Sciatic nerve (tissue), 2 donors: ENCODE results near the gene HES3. TPM values are rescaled to one million over a fixed set of nuclear protein-coding genes. Genes with fewer than 3 reads are reported as not detected.

Source experiments
- ATAC-seq: fragments of 200-7000 bp; cut with Tn5 transposase; one replicate; pipeline ENCODE4 v1.9.1; 2020; ENCODE audit warnings: mild to moderate bottlenecking, moderate library complexity
- DNase-seq: peaks from one replicate; pipeline ENCODE4 v3.0.0-alpha.2; 2020; ENCODE audit warnings: low spot score
- intact Hi-C: fragments of 100-400 bp; cut with DNase I; formaldehyde crosslinking; loops from one replicate; pipeline ENCODE4 v1.14.2; 2022
- total RNA-seq: library from RNA; stranded (reverse); fragmentation: NEBNext Ultra II Directional; extraction: Animal tissue kit (Norgen Biotek cat#: 25700); gene quantifications from one replicate; pipeline ENCODE4 v1.2.1, GENCODE V29; 2021
- donor health status: DM: no; HTN: no; CAD: no.
- donor health status: DM: no; HTN: no; CAD: no.

HES3 gene
- total RNA-seq, 1 donor from 2014 or later: not detected

- ATAC-seq: no peak
- DNase-seq: no peak
- intact Hi-C loops: no loop called here
Observed at GRCh38 chr1:6254691-6255090, 10.7 kb downstream of the HES3 start.

- no peak for ATAC-seq
- intact Hi-C loops: no loop called here
- DNase-seq: no peak
Observed at GRCh38 chr1:6256645-6257044, 12.7 kb downstream of the HES3 start.

GRCh38 chr1:6257541-6258069 lies 13.6 kb downstream of the HES3 start:
- intact Hi-C loops: no loop called here
- ATAC-seq (no peak), DNase-seq (no peak)

GRCh38 chr1:6258675-6259074 lies 14.7 kb downstream of the HES3 start:
- DNase-seq (no peak), ATAC-seq (no peak)
- intact Hi-C loops: no loop called here

DNA sequence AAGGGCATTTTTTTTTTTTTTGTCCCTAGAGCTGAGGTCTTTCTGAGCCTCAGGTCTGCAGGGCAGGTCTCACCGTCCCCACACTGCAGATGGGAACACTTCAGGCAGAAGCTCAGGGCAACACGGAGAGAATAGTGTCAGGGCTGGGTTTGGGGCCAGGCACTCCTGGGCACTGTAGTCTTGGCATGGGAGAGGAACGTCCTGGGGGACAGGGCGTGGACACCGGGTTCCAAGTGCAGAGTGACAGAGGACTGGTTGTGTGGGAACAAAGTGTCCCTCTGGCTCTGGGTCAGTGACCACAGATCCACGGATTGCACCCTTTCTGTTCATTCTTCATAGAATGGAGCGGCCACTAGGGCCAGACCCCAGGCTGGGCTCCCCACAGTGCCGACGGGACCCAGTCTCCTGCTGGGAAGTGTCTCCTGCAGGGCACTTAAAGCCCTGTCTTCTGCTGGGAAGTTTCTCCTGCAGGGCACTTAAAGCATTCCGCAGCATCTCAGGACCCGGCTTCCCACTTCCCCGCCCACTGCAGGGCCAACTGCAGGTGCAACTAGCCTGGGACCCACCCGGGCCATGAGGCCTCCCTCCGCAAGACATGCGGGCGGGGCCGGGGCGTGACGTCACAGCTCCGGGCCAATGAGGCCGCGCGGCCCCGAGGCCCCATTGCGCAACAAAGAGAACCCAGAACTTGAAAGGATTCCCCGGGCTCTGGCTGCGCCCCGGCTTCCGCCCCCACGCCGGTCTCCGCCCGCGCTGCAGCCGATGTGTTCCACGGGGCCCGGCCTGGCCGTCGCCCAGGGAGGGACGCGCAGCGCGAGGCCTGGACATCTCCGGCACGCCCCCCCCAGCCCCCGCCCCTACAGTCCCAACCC lies 15.7 kb downstream of the HES3 start:
- intact Hi-C loops: no loop called here
- peak; percentile 87 for ATAC-seq

GRCh38 chr1:6260433-6260934 lies 16.5 kb downstream of the HES3 start:
- ATAC-seq (no peak), DNase-seq (no peak)
- intact Hi-C loops: no loop called here

More for the DNA sequence above, 15.7 kb downstream of the HES3 start:
- DNase-seq: peak; percentile 90

DNA sequence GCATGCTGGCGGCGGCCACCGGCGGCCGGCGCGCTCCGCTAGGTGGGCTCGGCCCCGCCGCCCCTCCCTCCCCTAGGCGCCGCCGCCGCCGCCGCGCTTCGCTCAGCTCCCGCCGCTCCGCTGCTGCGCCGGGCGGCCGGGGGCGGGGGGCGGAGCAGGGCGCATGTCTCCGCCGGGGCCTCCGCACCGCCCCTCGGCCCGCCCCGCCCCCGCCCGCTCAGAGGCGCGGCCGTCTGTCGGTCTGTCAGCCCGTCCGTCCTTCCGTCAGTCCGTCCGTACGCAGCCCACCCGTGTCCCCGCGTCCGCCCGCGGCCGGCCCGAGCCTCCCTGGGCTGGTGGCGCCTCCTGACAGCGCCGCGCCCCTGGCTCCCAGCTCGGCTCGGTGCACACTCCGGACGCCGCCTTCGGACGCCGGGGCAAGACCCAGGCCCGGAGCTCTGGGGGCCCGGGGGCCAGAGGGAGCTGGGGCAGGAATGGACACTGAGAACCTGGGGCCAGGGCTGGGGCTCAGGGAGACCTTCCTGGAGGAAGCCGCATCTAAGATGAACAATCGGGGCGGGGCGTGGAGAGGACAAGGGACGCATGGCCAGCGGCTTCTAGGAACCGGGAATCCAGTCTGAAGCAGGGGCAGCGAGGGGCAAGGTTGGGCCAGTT lies 17.1 kb downstream of the HES3 start, which contains the start of gene GPR153:
Gene GPR153 (minus strand): TSS at position 138 of the 654 bp plus-strand sequence. CDS start 6,193 bp downstream, outside the sequence.
- intact Hi-C loops: no loop called here
- DNase-seq (no peak), ATAC-seq (no peak)

DNA sequence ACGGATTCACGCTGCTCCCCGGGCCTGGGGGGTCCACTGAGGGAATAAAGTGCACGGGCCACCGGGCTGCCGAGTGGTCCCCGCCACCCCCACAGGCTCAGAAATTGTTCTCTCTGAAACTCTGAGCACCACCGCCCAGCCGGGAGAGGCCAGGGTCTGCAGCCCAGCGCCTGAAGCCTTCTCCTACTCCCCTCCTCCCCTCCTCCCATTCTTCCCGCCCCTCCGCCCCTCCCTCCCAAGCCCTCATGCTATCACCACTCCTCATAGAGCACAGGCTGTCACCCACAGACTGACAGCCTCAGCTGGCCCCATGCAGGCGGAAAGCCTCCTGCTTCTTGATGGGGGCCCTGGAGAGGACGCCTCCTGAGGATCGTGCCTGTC lies 17.6 kb downstream of the HES3 start:
- intact Hi-C loops: no loop called here

DNA sequence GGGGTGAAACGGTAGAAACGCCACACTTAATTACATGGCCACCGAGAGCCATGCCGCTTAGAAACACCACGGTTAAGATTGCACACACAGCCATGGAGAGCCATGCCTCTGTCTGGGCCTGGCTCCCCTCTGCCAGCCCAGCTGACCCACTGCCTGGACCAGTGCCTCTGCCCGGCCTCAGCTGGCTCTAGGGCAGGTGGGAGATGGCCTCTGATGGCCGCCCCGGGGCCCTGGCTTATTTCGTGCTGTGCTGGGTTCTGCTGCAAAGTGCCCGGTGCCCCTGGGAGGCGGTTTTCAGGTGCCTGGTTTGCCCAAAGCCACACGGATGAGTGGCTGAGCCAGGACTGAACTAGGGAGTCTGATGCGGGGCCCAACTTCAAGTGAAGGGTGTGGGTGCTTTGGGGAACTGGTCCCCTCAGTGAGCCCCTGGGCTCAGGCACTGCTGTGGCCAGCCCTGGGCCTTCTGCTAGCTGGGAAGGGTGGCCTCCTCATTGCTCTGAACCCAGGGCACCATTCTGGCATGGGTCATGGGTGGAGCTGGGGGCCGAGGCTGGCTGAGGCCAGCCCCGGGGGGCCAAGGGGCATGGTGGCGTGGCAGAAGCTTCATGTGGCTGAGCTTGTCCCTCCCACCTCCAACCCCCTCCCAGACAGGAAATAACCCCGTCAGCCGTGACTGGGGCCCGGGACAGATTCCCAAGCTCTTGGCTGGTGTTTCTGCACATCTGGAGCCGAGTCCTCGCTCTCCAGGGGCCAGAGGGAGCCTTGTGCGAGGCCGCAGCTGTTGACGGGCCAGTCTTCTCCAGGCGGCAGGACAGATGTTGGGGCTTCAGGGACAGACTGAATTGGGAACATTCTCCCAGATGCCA lies 18.8 kb downstream of the HES3 start:
- DNase-seq: no peak
- intact Hi-C loops: no loop called here
- peak; percentile 40 for ATAC-seq

More for the DNA sequence above, 17.6 kb downstream of the HES3 start:
- DNase-seq: no peak
- no peak for ATAC-seq

DNA sequence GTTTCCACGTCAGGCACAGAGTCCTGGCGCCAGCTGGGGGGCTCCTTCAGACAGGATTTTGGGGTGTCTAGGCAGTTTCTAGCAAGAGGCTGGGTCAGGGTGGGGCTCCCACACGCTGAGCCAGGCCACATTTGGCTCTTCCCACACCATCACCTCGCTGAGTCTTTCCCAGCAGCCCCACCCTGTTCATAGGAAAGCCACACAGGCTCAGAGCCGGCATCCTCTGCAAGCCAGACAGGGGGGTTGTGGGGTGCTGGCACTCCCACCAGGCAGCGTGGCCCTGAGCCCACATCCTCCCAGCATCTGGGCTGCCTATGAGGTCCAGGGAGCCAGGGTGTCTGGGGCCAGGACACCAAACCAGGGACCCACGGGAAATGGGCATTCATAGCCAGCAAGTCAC lies 19.7 kb downstream of the HES3 start:
- intact Hi-C loops: no loop called here
- DNase-seq (no peak), ATAC-seq (no peak)

DNA sequence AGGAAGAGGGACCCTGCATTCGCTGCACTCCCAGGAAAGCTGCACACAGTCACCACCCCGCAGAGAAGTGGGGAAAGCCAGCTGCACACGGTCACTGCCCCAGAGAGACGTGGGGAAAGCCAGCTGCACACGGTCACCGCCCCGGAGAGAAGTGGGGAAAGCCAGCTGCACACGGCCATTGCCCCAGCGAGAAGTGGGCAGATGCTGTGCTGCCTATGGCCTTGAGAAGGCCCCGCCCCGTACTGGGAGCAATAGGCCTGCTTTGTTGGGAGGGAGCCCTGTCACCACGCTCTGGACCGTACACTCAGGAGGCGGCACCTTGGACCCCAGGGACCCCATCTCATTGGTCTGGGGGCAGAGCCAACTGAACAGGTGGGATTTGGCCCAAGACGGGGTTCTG lies 21.2 kb downstream of the HES3 start:
- intact Hi-C loops: no loop called here
- DNase-seq (no peak), ATAC-seq (no peak)

- no peak for DNase-seq
- ATAC-seq: no peak
- intact Hi-C loops: no loop called here
Observed at GRCh38 chr1:6266641-6267040, 22.7 kb downstream of the HES3 start.

- no peak for ATAC-seq
- intact Hi-C loops: no loop called here
- no peak for DNase-seq
Observed at GRCh38 chr1:6267686-6268322, 23.8 kb downstream of the HES3 start.

GRCh38 chr1:6268415-6268814 lies 24.4 kb downstream of the HES3 start:
- ATAC-seq (no peak), DNase-seq (no peak)
- intact Hi-C loops: no loop called here

DNA sequence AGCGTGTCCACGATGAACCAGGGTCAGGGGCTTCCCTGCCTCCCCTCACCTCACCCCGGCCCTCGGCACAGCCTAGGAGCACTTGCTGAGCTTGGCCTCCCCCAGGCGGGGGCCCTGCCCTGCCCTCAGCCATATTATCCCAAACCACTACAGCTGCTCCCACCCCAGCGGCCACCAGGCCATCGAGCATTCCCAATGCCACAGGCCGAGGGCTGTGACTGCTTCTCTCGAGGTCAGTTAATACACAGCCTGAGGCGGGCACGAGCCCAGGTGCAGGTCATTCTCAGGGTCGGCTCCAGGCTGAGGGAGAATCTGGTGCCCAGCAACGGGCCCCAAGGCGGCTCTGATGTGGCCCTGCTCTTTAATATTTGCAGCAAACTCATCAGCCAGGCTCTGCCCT lies 25.3 kb downstream of the HES3 start:
- DNase-seq: no peak
- no peak for ATAC-seq
- intact Hi-C loops: no loop called here

- ATAC-seq (no peak), DNase-seq (no peak)
- intact Hi-C loops: no loop called here
Observed at GRCh38 chr1:6269720-6270400, 25.9 kb downstream of the HES3 start.

DNA sequence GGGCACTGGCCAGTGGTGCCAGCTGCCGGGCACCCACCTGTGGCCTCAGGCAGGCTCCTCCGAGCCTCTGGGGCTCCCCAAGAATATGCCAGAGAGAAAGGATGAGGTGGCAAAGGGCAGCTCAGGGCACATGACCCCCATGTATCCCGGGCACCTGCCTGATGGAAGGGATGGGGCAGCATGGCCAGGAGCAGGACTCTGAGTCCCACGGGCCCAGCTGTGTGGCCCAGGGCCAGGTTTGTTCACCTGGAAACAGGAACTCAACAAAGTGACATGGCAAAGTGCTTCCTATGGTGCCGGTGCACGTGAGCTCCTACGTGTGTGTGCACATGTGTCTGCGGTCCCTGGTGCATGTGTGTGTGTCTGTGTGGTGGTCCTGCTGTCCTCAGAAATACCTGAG lies 26.4 kb downstream of the HES3 start:
- intact Hi-C loops: no loop called here
- no peak for DNase-seq
- ATAC-seq: no peak

DNA sequence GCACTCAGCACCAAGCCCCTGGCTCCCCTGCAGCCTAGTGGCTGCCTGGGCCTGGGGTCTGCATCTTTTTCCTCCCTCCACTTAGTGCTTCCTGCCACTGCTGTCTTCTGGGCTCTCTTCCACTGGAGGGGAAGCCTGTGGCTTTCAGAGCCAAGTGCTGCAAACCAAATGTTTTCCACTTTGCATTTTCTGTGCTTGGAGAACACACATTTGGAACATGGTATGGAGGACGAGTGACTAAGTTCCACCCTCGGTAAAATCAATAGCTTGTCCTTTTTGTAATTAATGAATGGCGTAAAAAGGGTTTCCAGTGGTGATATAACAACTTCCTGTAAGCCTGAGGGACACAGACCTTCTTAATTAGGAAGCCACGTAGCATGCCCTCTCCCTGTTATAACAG lies 27.0 kb downstream of the HES3 start:
- ATAC-seq (no peak), DNase-seq (no peak)
- intact Hi-C loops: no loop called here
